GM12878 (cell line): Measurements from ENCODE around the gene RERE. TPM values are rescaled to one million over a fixed set of nuclear protein-coding genes. Genes with fewer than 3 reads are reported as not detected.

Source experiments
- ATAC-seq: fragments of 200-7000 bp; cut with Tn5 transposase; 3 replicates; pipeline ENCODE4 v1.9.1; 2020; ENCODE audit warnings: mild to moderate bottlenecking, moderate library complexity
- BruUV-seq: library from RNA; stranded (reverse); fragments of 400-500 nt; replicated peaks from 2 replicates; lab custom pipeline; 2021; lab: Mats Ljungman, UMichigan
- CTCF ChIA-PET: fragments of 300-600 bp; sonication (Branson Sonifier 250); formaldehyde crosslinking; extraction: SDS; loops from one replicate; lab custom pipeline; 2021; ENCODE audit warnings: inconsistent platforms; lab: Yijun Ruan, JAX
- POLR2A ChIA-PET: fragments of 350-600 bp; formaldehyde crosslinking; extraction: SDS; loops from one replicate; lab custom pipeline; 2021; ENCODE audit warnings: inconsistent platforms; lab: Charles Lee
- RAD21 ChIA-PET: fragments of 300-600 bp; sonication (Branson Sonifier 250); formaldehyde crosslinking; loops from one replicate; lab custom pipeline; 2023; ENCODE audit warnings: antibody characterized with exemption; ENCODE audit not compliant: unreplicated experiment; lab: Charles Lee
- SMC1A ChIA-PET: fragments of 300-600 bp; sonication (Branson Sonifier 250); formaldehyde crosslinking; loops from one replicate; lab custom pipeline; 2023; ENCODE audit not compliant: unreplicated experiment, uncharacterized antibody; lab: Charles Lee
- DNase-seq: peaks from one replicate; pipeline ENCODE4 v3.0.0-alpha.2; 2011; ENCODE audit warnings: low read depth, low spot score
- FAIRE-seq: peaks from 3 replicates; lab custom pipeline; 2011; peaks lifted over from hg19 to GRCh38; lab: Jason Lieb, UNC
- H2AFZ ChIP-seq: 2 replicates; pipeline ENCODE4 v1.6.0; 2011; ENCODE audit warnings: low read depth, low read length, control low read depth; ENCODE audit not compliant: control insufficient read depth
- H3K27ac ChIP-seq: 2 replicates; pipeline ENCODE4 v1.5.1; 2011; ENCODE audit warnings: control low read depth; ENCODE audit not compliant: control insufficient read depth, insufficient read depth
- H3K27me3 ChIP-seq, 2 experiments: replicated peaks in 1 of 2; 2 replicates each; pipeline versions ENCODE4 v1.6.0 to v1.6.1; 2011; ENCODE audit warnings: low read length in 1 of 2; ENCODE audit not compliant: control insufficient read depth in 2 of 2, insufficient read depth in 2 of 2
- H3K36me3 ChIP-seq, 2 experiments: 2 replicates each; pipeline ENCODE4 v1.5.1; 2011; ENCODE audit warnings: low read length in 1 of 2; ENCODE audit not compliant: control insufficient read depth in 2 of 2, insufficient read depth in 2 of 2
- H3K4me1 ChIP-seq: 2 replicates; pipeline ENCODE4 v1.6.1; 2011; ENCODE audit warnings: mild to moderate bottlenecking, low read length, moderate library complexity, mixed read lengths; ENCODE audit not compliant: control insufficient read depth, insufficient read depth
- H3K4me2 ChIP-seq: 2 replicates; pipeline ENCODE4 v1.6.0; 2011; ENCODE audit warnings: control low read depth; ENCODE audit not compliant: control insufficient read depth, insufficient read depth
- H3K4me3 ChIP-seq: fragments of 200-600 bp; sonication (generic); 2 replicates; pipeline ENCODE4 v1.5.1; 2016
- H3K79me2 ChIP-seq: 2 replicates; pipeline ENCODE4 v1.6.0; 2011; ENCODE audit warnings: low read length; ENCODE audit not compliant: control insufficient read depth, insufficient read depth
- H3K9ac ChIP-seq: 2 replicates; pipeline ENCODE4 v1.8.0; 2011; ENCODE audit warnings: low read length, control low read depth, mixed read lengths; ENCODE audit not compliant: control insufficient read depth, insufficient read depth
- H3K9me3 ChIP-seq: replicated peaks from 3 replicates; pipeline ENCODE4 v1.5.1; 2011; ENCODE audit warnings: mild to moderate bottlenecking, low read length; ENCODE audit not compliant: control insufficient read depth, insufficient read depth
- H4K20me1 ChIP-seq: 2 replicates; pipeline ENCODE4 v1.6.0; 2011; ENCODE audit not compliant: control insufficient read depth, insufficient read depth
- BCLAF1 ChIP-seq: fragments of 450-650 bp; IDR thresholded peaks from 2 replicates; pipeline ENCODE4 v1.6.1; 2017; ENCODE audit warnings: antibody characterized with exemption, mild to moderate bottlenecking, moderate library complexity
- SP1 ChIP-seq: IDR thresholded peaks from one replicate; pipeline ENCODE4 v1.6.1; 2011; ENCODE audit warnings: low read depth, low read length
- SUZ12 ChIP-seq: fragments of 200-600 bp; sonication (generic); IDR thresholded peaks from one replicate; pipeline ENCODE4 v1.6.1; 2018; ENCODE audit warnings: antibody characterized with exemption, mild to moderate bottlenecking; ENCODE audit not compliant: unreplicated experiment
- WRNIP1 ChIP-seq: IDR thresholded peaks from 2 replicates; pipeline ENCODE4 v1.6.1; 2011; ENCODE audit warnings: low read depth, low read length, improper control_type of control experiment, borderline replicate concordance
- WGBS: methylation state at CpG from one replicate; pipeline ENCODE4 v1.1.6; 2016; ENCODE audit warnings: low lambda C conversion rate; ENCODE audit not compliant: insufficient replicate concordance, insufficient coverage; ENCODE audit errors: missing lambda C conversion rate; 5-methylcytosine and 5-hydroxymethylcytosine counted together
- in situ Hi-C: fragments of 300-500 bp; cut with MboI; formaldehyde crosslinking; loops from 9 replicates; pipeline ENCODE4 v1.14.3; 2018; ENCODE audit warnings: mixed read lengths
- intact Hi-C: fragments of 100-400 bp; cut with micrococcal nuclease; formaldehyde crosslinking; loops from one replicate; pipeline ENCODE4 v1.14.2; 2022; ENCODE audit not compliant: unreplicated experiment
- polyA plus RNA-seq, 11 experiments: library from polyadenylated mRNA; depleted of rRNA in 4 of 11; unstranded in 6 of 11; stranded (reverse) in 5 of 11; fragments of >200 nt; fragmentation: Nextera tagmentation in 4 of 11; fragmentation: Illumina TruSeq in 1 of 11; extraction: Ambion mirVana in 4 of 11; extraction: Trizol in 1 of 11; gene quantifications; 1 replicate in 1 of 11; 2 replicates in 10 of 11; pipeline versions ENCODE4 v1.2.1 to v1.2.3, GENCODE V29; 2011 to 2016; ENCODE audit warnings: inconsistent platforms in 2 of 11, missing spikeins in 2 of 11, low read depth in 1 of 11
- total RNA-seq, 4 experiments: library from RNA; depleted of rRNA in 3 of 4; stranded (reverse); fragments of >200 nt in 3 of 4; fragmentation: Illumina TruSeq in 1 of 4; extraction: Trizol in 1 of 4; gene quantifications; 2 replicates each; pipeline versions ENCODE4 v1.2.1 to v1.2.3, GENCODE V29; 2013 to 2021
- TF ChIP-seq, protein P1 (sequence below): fragments of 450-650 bp; formaldehyde crosslinking; IDR thresholded peaks from 2 replicates; pipeline ENCODE4 v1.4.0; 2022; ENCODE audit warnings: mild to moderate bottlenecking, moderate library complexity

RERE gene
- total and polyA plus RNA-seq, 10 of the 15 experiments (the other 5 are each of a cell fraction or from before 2014, with no cell fraction given), result 5.2 to 60.5 (median 20.2) TPM

GRCh38 chr1:8569242-8569641 lies 248.2 kb downstream of the RERE start:
- SMC1A ChIA-PET, result interaction anchor here (0.7 to 4.4 kb wide), 12 partner anchors 8 to 279 kb away, joined by 3 to 23 read pairs (median 6); no protein-coding TSS in a partner anchor
- 100% methylated on average over 4 of the region's 4 CpGs for WGBS
- RAD21 ChIA-PET, result interaction anchor here (0.7 to 3.4 kb wide), 5 partner anchors 8 to 157 kb away, joined by 3 to 17 read pairs (median 7); no protein-coding TSS in a partner anchor
- no TSS peak for BruUV-seq
- in situ Hi-C loops (no loop called here), intact Hi-C loops (no loop called here)
- Histone ChIP-seq H3K27ac (no peak overlapping the region), H3K36me3 (no peaks in the 10 kb centered on the region), H3K79me2 (peaks cover 2% of the 10 kb centered on the region), H3K4me1 (no peaks in the 10 kb centered on the region), H3K27me3 (no peaks in the 10 kb centered on the region), H3K4me2 (no peak overlapping the region)
- DNase-seq, result no peak
- ATAC-seq, result no peak
- CTCF ChIA-PET, result interaction anchor here (0.8 to 4.0 kb wide), 12 partner anchors 8 to 280 kb away, joined by 3 to 39 read pairs (median 6); no protein-coding TSS in a partner anchor
- TF ChIP-seq SUZ12, result no peak
- TF ChIP-seq, protein P1, sequence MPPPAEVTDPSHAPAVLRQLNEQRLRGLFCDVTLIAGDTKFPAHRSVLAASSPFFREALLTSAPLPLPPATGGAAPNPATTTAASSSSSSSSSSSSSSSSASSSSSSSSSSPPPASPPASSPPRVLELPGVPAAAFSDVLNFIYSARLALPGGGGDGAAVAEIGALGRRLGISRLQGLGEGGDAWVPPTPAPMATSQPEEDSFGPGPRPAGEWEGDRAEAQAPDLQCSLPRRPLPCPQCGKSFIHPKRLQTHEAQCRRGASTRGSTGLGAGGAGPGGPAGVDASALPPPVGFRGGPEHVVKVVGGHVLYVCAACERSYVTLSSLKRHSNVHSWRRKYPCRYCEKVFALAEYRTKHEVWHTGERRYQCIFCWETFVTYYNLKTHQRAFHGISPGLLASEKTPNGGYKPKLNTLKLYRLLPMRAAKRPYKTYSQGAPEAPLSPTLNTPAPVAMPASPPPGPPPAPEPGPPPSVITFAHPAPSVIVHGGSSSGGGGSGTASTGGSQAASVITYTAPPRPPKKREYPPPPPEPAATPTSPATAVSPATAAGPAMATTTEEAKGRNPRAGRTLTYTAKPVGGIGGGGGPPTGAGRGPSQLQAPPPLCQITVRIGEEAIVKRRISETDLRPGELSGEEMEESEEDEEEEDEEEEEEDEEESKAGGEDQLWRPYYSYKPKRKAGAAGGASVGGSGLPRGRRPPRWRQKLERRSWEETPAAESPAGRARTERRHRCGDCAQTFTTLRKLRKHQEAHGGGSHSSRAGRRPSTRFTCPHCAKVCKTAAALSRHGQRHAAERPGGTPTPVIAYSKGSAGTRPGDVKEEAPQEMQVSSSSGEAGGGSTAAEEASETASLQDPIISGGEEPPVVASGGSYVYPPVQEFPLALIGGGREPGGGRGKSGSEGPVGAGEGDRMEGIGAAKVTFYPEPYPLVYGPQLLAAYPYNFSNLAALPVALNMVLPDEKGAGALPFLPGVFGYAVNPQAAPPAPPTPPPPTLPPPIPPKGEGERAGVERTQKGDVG (CRISPR knock-in tag), result no peak
- no peak for TF ChIP-seq WRNIP1
- TF ChIP-seq SP1, result no peak
- no peak for TF ChIP-seq BCLAF1
- TF ChIP-seq, all 136 proteins: peak for 0
- Histone ChIP-seq H3K4me3 (no peak overlapping the region), H3K9ac (no peak overlapping the region), H2AFZ (no peak overlapping the region), H3K9me3 (no peaks in the 10 kb centered on the region), H4K20me1 (no peaks in the 10 kb centered on the region)
- POLR2A ChIA-PET, result interaction anchor here (0.5 to 0.7 kb wide), 7 partner anchors 33 to 656 kb away, joined by 3 to 6 read pairs (median 4); no protein-coding TSS in a partner anchor
- no peak for FAIRE-seq
